Stimulated activated CD4-positive, alpha-beta T cell treated with anti-CD3 and anti-CD28 coated beads, TNF-alpha, amount 100 ng/mL, for 48 hours (primary cell): ENCODE measurements around the gene STIL.
A peak's percentile ranks its signal among the peaks of the same experiment; 100 is the strongest.
"Not testable (repeated sequence)": the region's sequence is repeated elsewhere in the genome, so short reads cannot be mapped to it uniquely, and the experiment has no call there.

ENCODE experiments used
- DNase-seq, 3 donors: peaks; one replicate each; pipeline ENCODE4 v3.0.0-alpha.2; 2020; ENCODE audit warnings: low read depth in 3 of 3

Gene STIL

DNA sequence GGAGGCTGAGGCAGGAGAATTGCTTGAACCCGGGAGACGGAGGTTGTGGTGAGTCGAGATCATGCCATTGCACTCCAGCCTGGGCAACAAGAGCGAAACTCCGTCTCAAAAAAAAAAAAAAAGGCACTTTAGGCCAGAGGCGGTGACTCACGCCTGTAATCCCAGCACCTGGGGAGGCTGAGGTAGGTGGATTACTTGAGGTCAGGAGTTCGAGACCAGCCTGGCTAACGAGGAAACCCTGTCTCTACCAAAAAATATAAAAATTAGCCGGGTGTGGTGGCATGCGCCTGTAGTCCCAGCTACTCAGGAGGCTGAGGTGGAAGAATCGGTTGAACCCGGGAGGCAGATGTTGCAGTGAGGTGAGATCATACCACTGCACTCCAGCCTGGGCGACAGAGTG, 6.0 kb upstream of the STIL start:
- DNase-seq, result not testable (repeated sequence)

DNA sequence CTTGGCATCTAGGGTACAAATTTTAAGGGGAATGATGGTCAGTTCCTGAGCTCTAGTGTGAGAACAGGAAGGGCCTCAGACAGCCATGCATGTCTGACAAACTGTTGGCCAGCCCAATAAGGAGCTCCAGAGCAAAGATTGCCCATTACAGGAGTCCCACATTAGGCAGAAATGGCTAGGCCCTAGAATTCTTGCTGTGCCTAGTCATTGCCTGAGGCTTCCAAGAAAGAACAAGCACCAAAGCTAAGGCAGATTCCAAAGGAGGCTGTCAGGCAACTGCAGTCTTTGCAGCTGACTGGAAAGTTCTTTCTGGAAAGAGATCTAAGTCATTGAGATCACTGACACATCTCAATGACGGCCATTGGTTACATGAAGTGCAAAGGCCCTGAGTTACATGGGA, 3.9 kb upstream of the STIL start:
- DNase-seq, result no peak

- DNase-seq, result no peak
These were observed 4.5 kb downstream of the STIL start for GRCh38 chr1:47309427-47309826.

GRCh38 chr1:47302472-47302871, 11.5 kb downstream of the STIL start:
- DNase-seq, result no peak

DNA sequence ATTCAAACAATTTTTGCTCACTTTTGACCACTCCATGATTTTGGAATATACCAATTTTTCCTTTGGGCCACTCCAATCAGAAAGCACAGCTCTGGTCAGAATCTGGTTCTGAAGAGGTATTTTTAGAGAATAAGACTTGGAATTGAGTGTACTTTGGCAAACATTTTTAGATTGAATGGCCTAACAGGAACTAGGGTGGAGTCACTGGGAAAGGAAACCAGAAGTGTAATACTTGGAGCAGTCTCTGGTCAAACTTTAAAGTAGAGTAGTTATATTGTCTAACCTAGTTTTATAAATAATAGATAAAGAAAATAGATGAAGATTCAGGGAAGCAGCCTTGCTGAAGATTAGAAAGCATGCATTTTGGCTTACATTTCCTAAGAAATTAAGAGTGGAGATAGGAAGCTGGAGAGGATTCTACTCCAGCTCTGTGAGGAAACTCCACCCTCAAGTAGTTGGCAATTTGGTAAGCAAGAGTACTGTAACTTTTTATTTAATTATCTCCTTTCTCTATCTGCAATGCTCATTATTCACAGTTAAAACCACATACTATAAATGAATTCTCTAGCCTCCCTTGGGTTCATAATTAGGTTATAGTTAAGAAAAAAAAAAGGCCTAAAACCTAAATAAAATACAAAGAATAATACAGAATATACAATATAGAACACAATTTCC, 15.8 kb downstream of the STIL start:
- no peak for DNase-seq

DNA sequence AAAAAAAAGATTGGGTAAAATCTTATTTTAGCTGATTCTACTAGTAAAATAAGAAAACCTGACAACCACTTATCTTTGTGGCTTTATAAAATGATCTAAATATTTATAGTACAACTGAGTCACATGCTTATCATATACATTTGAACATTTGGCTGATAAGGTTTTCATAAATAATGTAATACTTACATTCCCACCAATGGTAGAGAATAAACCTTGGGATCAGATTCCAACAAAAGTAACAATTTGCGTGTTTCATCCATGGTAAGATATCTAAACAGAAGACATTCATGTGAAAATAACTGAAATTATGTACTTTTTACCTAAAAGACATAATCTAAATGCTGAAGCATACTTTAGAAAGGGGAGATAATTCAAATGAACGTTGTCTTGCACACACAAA, 18.4 kb downstream of the STIL start:
- DNase-seq, result no peak

- not testable (repeated sequence) for DNase-seq
These were observed 19.1 kb downstream of the STIL start for GRCh38 chr1:47294863-47295262.

- not testable (repeated sequence) for DNase-seq
These were observed 25.8 kb downstream of the STIL start for GRCh38 chr1:47288116-47288515.

DNA sequence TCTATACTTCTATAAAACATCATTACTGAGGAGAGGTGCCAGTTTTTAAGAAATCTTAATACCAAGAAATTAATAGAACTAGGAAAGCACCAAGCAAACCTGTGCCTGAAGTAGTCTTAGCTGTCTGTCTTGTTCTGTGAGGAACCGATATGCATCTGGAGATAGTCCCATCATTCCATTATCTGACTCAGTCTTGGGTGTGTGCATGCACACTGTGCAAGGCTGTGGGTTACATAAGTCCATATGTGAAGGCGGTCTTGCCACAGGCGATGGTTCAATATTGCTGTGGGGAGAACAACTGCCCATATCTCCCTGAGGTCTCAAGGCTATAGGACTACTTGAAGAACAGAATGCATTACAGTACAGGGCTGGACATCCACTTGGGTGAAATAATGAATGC, 33.8 kb downstream of the STIL start:
- no peak for DNase-seq

GRCh38 chr1:47276850-47277249, 37.1 kb downstream of the STIL start:
- no peak for DNase-seq

- DNase-seq, result not testable (repeated sequence)
These were observed 38.1 kb downstream of the STIL start for GRCh38 chr1:47275811-47276210.

GRCh38 chr1:47265529-47265928, 48.4 kb downstream of the STIL start:
- not testable (repeated sequence) for DNase-seq

DNA sequence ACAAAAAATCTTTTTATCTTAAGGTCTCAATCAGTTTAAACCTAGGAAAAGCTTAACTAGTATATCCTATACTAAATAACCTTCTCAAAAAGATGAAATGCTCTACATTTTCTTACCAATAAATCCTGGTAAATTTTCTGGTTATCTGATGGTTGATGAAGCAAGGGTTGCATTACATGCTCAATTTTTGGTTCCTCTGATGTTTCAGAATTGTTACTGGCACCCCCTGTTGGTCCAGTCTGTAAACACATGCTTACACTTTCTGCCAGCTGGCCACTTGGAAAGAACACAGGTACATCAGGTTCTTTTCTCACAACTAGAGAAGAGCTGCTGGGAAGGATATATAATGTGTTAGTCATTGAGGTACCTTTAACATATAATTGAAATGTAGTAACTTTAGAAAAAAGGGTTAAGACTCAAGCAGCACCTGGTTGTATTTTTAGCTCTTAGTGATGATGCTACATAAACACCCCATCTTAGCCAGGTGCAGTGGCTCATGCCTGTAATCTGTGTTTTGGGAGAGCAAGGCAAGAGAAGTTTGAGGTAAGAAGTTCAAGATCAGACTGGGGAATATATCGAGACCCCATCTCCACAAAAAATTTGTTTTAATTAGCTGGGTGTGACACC, 51.0 kb downstream of the STIL start:
- peak in 1 of 3 donors; percentile 27 for DNase-seq

GRCh38 chr1:47257224-47257623, 56.7 kb downstream of the STIL start:
- DNase-seq, result no peak

DNA sequence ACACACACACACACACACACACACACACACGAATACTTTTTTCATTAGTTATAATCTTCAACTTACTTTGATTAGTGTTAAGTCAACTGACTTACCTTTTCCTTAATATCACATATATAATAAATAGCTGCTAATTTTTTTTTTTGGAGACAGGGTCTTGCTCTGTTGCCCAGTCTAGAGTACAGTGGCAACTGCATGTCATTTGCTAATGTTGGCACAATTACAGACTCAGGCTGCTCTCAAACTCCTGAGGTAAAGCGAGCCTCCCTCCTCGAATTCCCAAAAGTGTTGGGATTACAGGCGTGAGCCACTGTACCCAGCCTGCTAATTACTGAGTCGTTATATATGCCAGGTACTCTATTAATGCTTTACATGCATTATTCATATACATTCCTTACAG, 61.2 kb downstream of the STIL start:
- no peak for DNase-seq

DNA sequence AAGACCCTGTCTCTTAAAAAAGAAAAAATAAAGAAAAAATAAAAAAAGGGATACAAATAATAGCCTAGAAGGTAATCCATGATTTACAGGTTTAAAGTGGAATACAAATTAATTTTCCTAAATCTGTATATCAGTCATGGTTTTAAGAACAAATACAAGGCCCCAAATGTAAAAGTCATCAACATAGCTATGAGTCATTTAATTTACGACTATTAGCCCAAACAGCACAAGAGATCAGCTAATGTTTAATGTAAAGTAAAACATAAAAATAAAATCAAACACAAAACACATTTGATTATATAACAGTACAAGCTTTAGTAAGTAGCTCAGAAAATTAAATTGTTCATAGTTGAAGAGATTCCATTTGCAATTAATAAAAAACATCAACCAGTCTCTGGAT, 61.6 kb downstream of the STIL start:
- DNase-seq, result no peak

DNA sequence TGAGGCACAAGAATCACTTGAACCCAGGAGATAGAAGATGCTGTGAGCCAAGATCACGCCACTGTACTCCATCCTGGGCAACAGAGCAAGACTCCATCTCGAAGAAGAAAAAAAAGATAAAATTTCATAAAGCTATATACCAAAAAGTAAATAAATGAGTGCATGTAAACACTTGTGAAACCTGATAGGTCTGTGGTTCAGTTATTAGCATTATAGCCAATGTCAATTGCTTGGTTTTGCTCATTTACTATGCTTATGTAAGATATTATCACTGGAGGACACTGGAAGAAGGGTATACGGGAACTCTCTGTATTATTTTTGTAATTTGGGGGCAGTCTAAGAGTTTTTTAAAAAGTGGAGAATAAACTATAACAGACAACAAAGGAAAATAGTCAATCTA, 64.2 kb downstream of the STIL start:
- no peak for DNase-seq

GRCh38 chr1:47244339-47244862, 69.5 kb downstream of the STIL start:
- no peak for DNase-seq

DNA sequence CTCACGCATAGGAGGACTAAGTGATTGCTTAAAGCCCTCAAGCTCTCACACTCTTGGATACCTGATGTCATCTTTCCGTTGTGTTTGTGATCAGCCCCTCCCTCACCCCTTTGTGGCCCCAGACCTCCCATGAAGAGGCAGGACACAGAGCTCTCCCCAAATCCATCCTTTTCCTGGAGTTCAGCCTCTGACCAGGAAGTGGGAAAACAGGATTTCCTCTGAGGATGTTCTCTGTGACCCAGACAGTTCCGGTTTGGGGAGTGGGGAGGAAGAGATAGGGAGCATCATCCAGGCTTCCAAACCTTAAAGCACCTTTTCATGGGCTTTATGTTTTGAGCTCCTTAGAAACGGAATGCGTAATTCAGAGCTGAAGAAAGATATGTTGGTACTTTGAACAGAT, 70.0 kb downstream of the STIL start:
- DNase-seq, result no peak

GRCh38 chr1:47241114-47242113, 72.5 kb downstream of the STIL start:
- DNase-seq, result no peak

DNA sequence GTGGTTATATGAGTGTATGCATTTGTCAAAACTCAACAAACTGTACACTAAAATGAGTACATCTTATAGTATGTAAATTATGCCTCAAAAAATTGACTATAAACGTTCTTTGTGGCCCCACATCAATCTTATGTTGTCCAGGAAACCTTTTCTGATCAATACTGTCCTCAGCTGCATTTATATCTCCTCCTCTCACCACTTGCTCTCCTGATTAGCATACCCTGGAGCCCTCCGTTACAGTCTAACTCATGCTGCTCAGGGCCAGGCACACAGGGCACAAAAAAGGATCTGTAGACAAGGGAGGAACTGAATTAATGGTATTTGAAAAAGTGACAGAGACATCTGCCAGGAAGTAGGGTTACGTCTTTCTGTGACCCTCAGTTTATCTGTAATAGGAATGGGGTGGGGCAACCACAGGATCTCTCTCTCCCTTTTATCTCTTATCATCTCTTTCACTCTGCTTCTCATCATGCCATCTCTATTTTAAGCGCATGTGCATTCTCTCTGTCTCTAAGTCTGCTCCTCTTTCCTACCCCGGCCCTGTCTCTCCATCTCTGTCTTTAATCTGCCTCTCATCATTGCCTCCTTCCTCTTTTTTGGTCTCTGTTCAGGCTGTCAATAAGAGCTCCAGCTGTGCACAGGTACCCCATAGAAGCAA, 74.9 kb downstream of the STIL start:
- DNase-seq, result no peak

DNA sequence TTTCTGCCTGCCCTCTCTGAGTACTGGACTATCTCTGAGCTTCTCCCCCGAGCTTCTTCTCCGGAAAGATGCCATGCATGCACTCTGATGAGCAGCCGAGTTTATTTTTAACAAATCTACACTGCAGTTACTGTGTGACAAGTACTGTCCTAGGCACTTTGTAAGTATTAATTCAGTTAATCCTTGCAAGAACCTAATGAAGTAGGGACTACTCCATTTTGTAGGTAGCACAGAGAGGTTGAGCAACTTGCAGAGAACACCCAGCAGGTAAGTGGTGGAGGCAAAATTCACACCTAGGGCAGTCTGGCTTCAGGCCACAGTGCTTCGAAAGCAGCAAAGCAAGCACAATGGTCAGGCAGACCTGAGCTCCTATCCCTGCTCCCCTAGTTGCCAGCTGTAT, 78.1 kb downstream of the STIL start:
- DNase-seq, result no peak
